WERI-Rb-1 (cell line): ENCODE results near the gene KIF1B.
"Not testable (repeated sequence)": the region's sequence is repeated elsewhere in the genome, so short reads cannot be mapped to it uniquely, and the experiment has no call there.

Experiments
- DNase-seq: peaks from one replicate; pipeline ENCODE4 v3.0.0-alpha.2; 2020
- H3K27ac ChIP-seq: fragments of 250-450 bp; sonication (Bioruptor Pico); 2 replicates; pipeline ENCODE4 v1.5.1; 2020; ENCODE audit warnings: mild to moderate bottlenecking, moderate library complexity
- H3K27me3 ChIP-seq: fragments of 250-450 bp; sonication (Bioruptor Pico); 2 replicates; pipeline ENCODE4 v1.5.1; 2021; ENCODE audit warnings: mild to moderate bottlenecking, low read depth, moderate library complexity; ENCODE audit not compliant: insufficient read depth, severe bottlenecking
- H3K36me3 ChIP-seq: fragments of 250-450 bp; sonication (Bioruptor Pico); 2 replicates; pipeline ENCODE4 v1.5.1; 2020; ENCODE audit warnings: mild to moderate bottlenecking, moderate library complexity
- H3K4me3 ChIP-seq: 2 replicates; pipeline ENCODE4 v1.5.1; 2011; ENCODE audit warnings: low read depth, mild to moderate bottlenecking, control low read depth, low read length
- H3K9me3 ChIP-seq: fragments of 250-450 bp; sonication (Bioruptor Pico); 2 replicates; pipeline ENCODE4 v1.5.1; 2021; ENCODE audit warnings: mild to moderate bottlenecking, moderate library complexity; ENCODE audit not compliant: severe bottlenecking
- TF ChIP-seq, protein P1 (sequence below): IDR thresholded peaks from 2 replicates; pipeline ENCODE4 v1.5.1; 2011; ENCODE audit warnings: low read depth, mild to moderate bottlenecking, control low read depth, inconsistent platforms, low read length

The KIF1B gene

DNA sequence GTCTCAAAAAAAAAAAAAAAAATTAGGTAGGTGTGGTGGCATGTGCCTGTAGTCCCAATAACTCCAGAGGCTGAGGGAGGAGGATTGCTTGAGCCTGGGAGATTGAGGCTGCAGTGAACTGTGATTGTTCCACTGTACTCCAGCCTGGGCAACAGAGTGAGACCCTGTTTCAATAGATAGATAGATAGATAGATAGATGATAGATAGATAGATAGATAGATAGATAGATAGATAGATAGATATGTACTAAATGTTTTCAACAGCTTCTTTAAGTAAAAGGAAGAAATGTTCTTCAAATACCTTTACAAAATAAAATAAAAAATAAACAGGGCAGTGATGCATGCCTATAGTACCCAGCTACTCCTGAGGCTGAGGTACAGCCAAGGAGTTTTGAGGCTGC is 9.8 kb downstream of the KIF1B start:
- TF ChIP-seq, protein P1, sequence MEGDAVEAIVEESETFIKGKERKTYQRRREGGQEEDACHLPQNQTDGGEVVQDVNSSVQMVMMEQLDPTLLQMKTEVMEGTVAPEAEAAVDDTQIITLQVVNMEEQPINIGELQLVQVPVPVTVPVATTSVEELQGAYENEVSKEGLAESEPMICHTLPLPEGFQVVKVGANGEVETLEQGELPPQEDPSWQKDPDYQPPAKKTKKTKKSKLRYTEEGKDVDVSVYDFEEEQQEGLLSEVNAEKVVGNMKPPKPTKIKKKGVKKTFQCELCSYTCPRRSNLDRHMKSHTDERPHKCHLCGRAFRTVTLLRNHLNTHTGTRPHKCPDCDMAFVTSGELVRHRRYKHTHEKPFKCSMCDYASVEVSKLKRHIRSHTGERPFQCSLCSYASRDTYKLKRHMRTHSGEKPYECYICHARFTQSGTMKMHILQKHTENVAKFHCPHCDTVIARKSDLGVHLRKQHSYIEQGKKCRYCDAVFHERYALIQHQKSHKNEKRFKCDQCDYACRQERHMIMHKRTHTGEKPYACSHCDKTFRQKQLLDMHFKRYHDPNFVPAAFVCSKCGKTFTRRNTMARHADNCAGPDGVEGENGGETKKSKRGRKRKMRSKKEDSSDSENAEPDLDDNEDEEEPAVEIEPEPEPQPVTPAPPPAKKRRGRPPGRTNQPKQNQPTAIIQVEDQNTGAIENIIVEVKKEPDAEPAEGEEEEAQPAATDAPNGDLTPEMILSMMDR: no peak
- peaks cover 18% of the 10 kb centered on the region for H3K36me3 ChIP-seq
- H3K4me3 ChIP-seq: no peak overlapping the region
- no peak overlapping the region for H3K27ac ChIP-seq
- DNase-seq: no peak
- no peaks in the 10 kb centered on the region for H3K27me3 ChIP-seq
- H3K9me3 ChIP-seq: peaks cover 3% of the 10 kb centered on the region

DNA sequence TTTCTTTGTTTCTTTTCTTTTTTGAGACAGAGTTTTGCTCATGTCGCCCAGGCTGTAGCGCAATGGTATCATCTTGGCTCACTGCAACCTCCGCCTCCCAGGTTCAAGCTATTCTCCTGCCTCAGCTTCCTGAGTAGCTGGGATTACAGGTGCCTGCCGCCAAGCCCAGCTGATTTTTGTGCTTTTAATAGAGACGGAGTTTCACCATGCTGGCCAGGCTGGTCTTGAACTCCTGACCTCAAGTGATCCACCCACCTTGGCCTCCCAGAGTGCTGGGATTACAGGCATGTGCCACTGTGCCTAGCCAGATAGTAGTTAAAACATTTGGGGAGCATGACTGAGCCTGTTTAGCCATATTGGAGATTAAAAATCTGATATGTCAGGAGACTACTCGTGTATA is 10.3 kb downstream of the KIF1B start:
- H3K4me3 ChIP-seq, H3K9me3 ChIP-seq, DNase-seq, H3K27me3 ChIP-seq, H3K27ac ChIP-seq: not testable (repeated sequence)
- peaks cover 18% of the 10 kb centered on the region for H3K36me3 ChIP-seq

DNA sequence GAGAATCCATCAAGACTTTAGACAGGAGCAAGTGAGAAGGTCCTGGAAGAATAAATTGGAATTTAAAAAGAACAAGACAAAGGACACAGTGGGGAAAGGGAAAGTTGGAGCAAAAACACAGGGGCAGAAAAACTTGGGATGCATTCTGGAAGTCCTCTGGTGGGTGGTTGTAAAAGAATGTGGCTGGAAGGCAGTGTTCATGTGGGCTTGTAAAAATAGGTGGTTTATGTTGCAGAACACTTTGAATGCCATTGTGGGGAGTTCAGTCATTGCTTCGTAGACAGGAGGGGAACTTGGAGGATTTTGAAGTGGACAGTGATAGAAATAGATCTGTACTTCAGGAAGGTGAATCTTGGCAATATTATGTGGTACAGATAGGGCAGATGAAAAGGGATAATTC is 15.2 kb downstream of the KIF1B start:
- no peak for DNase-seq
- Histone ChIP-seq H3K9me3 (peaks cover 3% of the 10 kb centered on the region), H3K4me3 (no peak overlapping the region), H3K27me3 (no peaks in the 10 kb centered on the region), H3K27ac (no peak overlapping the region), H3K36me3 (peaks cover 9% of the 10 kb centered on the region)
- TF ChIP-seq, protein P1: no peak

DNA sequence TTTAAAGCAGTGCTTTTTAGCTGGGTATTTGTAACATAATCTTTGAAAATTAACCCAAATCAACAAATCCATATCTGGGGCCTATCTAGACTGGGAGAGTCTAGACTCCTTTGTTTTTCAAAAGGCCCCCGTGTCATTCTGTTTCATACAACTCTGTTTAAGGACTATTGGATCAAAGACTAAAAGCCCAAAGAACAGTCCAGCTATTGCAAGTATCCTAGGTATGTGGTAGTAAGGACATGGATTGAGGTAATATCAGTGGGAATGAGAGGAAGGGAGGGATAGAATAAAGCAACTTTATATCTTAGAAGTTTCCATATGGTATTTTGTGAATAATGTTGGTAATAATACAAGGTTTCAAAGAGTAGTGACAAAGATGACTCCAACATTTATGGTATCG is 18.2 kb downstream of the KIF1B start:
- TF ChIP-seq, protein P1: no peak
- Histone ChIP-seq H3K36me3 (peaks cover 14% of the 10 kb centered on the region), H3K9me3 (peaks cover 3% of the 10 kb centered on the region), H3K27ac (no peak overlapping the region), H3K4me3 (no peak overlapping the region), H3K27me3 (no peaks in the 10 kb centered on the region)
- no peak for DNase-seq

DNA sequence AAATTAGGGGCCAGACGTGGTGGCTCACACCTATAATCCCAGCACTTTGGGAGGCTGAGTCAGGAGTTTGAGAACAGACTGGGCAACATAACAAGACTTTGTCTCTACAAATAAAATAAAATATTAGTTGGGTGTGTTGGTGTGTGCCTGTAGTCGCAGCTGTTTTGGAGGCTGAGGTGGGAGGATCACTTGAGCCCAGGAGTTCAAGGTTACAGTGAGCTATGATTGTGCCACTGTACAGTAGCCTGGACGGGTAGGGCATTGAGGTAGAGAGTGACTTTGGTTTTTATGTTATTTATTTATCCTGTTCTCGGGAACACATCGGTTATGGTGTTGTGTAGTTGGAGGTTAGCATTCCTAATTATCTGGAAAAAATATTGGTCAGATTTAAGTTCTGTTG is 19.5 kb downstream of the KIF1B start:
- Histone ChIP-seq H3K9me3 (peaks cover 2% of the 10 kb centered on the region), H3K27me3 (no peaks in the 10 kb centered on the region), H3K36me3 (peaks cover 22% of the 10 kb centered on the region), H3K4me3 (no peak overlapping the region), H3K27ac (no peak overlapping the region)
- no peak for DNase-seq
- TF ChIP-seq, protein P1: no peak

DNA sequence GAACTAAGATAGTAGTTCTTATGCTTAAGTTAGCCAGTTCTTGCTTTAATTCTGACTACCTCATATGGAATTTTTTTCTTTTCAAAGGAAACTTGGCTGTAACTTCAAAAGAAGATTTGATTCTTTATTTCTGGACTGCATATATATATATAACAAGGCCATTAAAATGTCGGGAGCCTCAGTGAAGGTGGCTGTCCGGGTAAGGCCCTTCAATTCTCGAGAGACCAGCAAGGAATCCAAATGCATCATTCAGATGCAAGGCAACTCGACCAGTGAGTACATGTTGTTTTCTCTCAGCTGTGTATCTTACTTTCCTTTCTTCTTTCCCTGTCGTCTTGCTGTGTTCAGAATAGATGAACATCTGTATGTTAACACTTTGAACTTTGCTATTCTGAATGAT is 21.8 kb downstream of the KIF1B start:
- no peak overlapping the region for H3K4me3 ChIP-seq
- peaks cover 40% of the 10 kb centered on the region for H3K36me3 ChIP-seq
- TF ChIP-seq, protein P1: no peak
- no peaks in the 10 kb centered on the region for H3K9me3 ChIP-seq
- H3K27ac ChIP-seq: no peak overlapping the region
- DNase-seq: no peak
- no peaks in the 10 kb centered on the region for H3K27me3 ChIP-seq
